GM19240 (cell line): Measurements from ENCODE around the gene SDCBP2.

Experiments used
- DNase-seq: peaks from one replicate; pipeline ENCODE4 v3.0.0; 2011; ENCODE audit warnings: low spot score; ENCODE audit not compliant: insufficient read length

SDCBP2 gene

GRCh38 chr20:1298166-1298565, 30.8 kb downstream of the SDCBP2 start:
- DNase-seq = no peak

GRCh38 chr20:1297486-1297885, 31.5 kb downstream of the SDCBP2 start:
- no peak for DNase-seq

GRCh38 chr20:1296922-1297321, 32.0 kb downstream of the SDCBP2 start:
- DNase-seq = no peak

GRCh38 chr20:1296117-1296610, 32.8 kb downstream of the SDCBP2 start:
- no peak for DNase-seq

- no peak for DNase-seq
Measured at GRCh38 chr20:1295276-1295930, 33.5 kb downstream of the SDCBP2 start.

- DNase-seq = no peak
Measured at GRCh38 chr20:1294497-1294896, 34.4 kb downstream of the SDCBP2 start.

- no peak for DNase-seq
Measured at GRCh38 chr20:1293641-1294379, 35.1 kb downstream of the SDCBP2 start.

- no peak for DNase-seq
Measured at GRCh38 chr20:1292620-1293019, 36.3 kb downstream of the SDCBP2 start.

GRCh38 chr20:1291191-1291741, 37.7 kb downstream of the SDCBP2 start:
- DNase-seq = no peak

- no peak for DNase-seq
Measured at GRCh38 chr20:1287787-1288569, 41.0 kb downstream of the SDCBP2 start.

GRCh38 chr20:1287306-1287705, 41.6 kb downstream of the SDCBP2 start:
- no peak for DNase-seq

- DNase-seq = no peak
Measured at GRCh38 chr20:1286267-1287024, 42.5 kb downstream of the SDCBP2 start.

GRCh38 chr20:1283522-1284510, 45.1 kb downstream of the SDCBP2 start:
- no peak for DNase-seq

- DNase-seq = no peak
Measured at GRCh38 chr20:1282966-1283365, 46.0 kb downstream of the SDCBP2 start.

GRCh38 chr20:1281279-1282057, 47.5 kb downstream of the SDCBP2 start:
- no peak for DNase-seq

- no peak for DNase-seq
Measured at GRCh38 chr20:1280195-1281102, 48.5 kb downstream of the SDCBP2 start.

- no peak for DNase-seq
Measured at GRCh38 chr20:1278993-1279392, 49.9 kb downstream of the SDCBP2 start.
